Adrenal gland (tissue), 19 donors: ENCODE data around the gene MAP3K20. TPM values are rescaled to one million over a fixed set of nuclear protein-coding genes. Genes with fewer than 3 reads are reported as not detected.

Experiments used
- DNase-seq, 7 donors: peaks; one replicate each; pipeline ENCODE4 v3.0.0-alpha.2; 2019 to 2020
- H3K27ac ChIP-seq, 5 donors: fragments of 200-600 bp; sonication (generic) in 4 of 5; 1 replicate in 3 of 5; 2 replicates in 2 of 5; pipeline versions ENCODE4 v1.5.1 to v1.8.0; 2016 to 2020; ENCODE audit warnings: mild to moderate bottlenecking in 1 of 5
- H3K27me3 ChIP-seq: fragments of 200-600 bp; 2 replicates; pipeline ENCODE4 v1.8.0; 2021
- H3K36me3 ChIP-seq, 2 donors: fragments of 200-600 bp; replicated peaks in 1 of 2; 1 replicate in 1 of 2; 2 replicates in 1 of 2; pipeline versions ENCODE4 v1.5.1 to v1.8.0; 2018 to 2022
- H3K4me1 ChIP-seq, 2 donors: fragments of 200-600 bp; replicated peaks in 1 of 2; 1 replicate in 1 of 2; 2 replicates in 1 of 2; pipeline versions ENCODE4 v1.5.1 to v1.8.0; 2018 to 2021
- H3K4me3 ChIP-seq, 4 donors: fragments of 200-600 bp; sonication (generic) in 3 of 4; one replicate each; pipeline ENCODE4 v1.5.1; 2016 to 2018
- H3K9me3 ChIP-seq, 3 donors: fragments of 200-600 bp; sonication (generic) in 1 of 3; replicated peaks in 1 of 3; 1 replicate in 2 of 3; 2 replicates in 1 of 3; pipeline versions ENCODE4 v1.5.1 to v1.8.0; 2016 to 2021
- POLR2A ChIP-seq, 2 donors: fragments of 450-650 bp; IDR thresholded peaks; one replicate each; pipeline ENCODE4 v1.6.1; 2017; ENCODE audit warnings: antibody characterized with exemption in 2 of 2, mild to moderate bottlenecking in 2 of 2, moderate library complexity in 1 of 2
- WGBS, 4 donors: extraction: QIAGEN DNeasy Blood & Tissue Kit in 2 of 4; methylation state at CpG; one replicate each; pipeline versions ENCODE4 v1.1.5 to v1.1.7; 2013 to 2017; 5-methylcytosine and 5-hydroxymethylcytosine counted together
- intact Hi-C, 2 donors: fragments of 100-400 bp; cut with DNase I; formaldehyde crosslinking; loops; one replicate each; pipeline versions ENCODE4 v1.14.1 to v1.15.0; 2022 to 2023
- long read RNA-seq, 10 donors: library from polyadenylated mRNA in 3 of 10; unstranded in 2 of 10; stranded (forward) in 1 of 10; transcript quantifications; one replicate each; pipeline ENCODE4 v2.0.0 and lab custom pipeline, GENCODE V29; 2021 to 2026
- polyA plus RNA-seq, 3 donors: library from polyadenylated mRNA; stranded (reverse); fragments of 200-250 nt in 2 of 3; fragments of 350-450 nt in 1 of 3; fragmentation: Illumina TruSeq in 1 of 3; extraction: RNeasy Lipid Tissue Mini Kit (QIAGEN cat#74804) in 1 of 3; gene quantifications; one replicate each; pipeline ENCODE4 v1.2.3, GENCODE V29; 2013 to 2014
- total RNA-seq, 9 donors: library from RNA; depleted of rRNA in 4 of 9; stranded (reverse); fragments of >200 nt in 4 of 9; fragments of 120-200 nt in 1 of 9; fragmentation: NEBNext Ultra II Directional in 1 of 9; extraction: Animal tissue kit (Norgen Biotek cat#: 25700) in 1 of 9; gene quantifications; one replicate each; pipeline versions ENCODE4 v1.1.0 to v1.2.4, GENCODE V29; 2013 to 2023
- TF ChIP-seq, protein P1 (sequence below), 6 experiments: fragments of 450-650 bp in 4 of 6; fragments of 200-600 bp in 2 of 6; sonication (generic) in 1 of 6; IDR thresholded peaks; 1 replicate in 5 of 6; 2 replicates in 1 of 6; pipeline versions ENCODE4 v1.5.1 to v1.8.0; 2016 to 2021; ENCODE audit warnings: antibody characterized with exemption in 6 of 6, mild to moderate bottlenecking in 2 of 6, moderate library complexity in 1 of 6
- donor health status: healthy with polysubstance abuse.
- donor health status: Bipolar disorder and iron deficiency.
- donor health status: DM: yes; HTN: yes; CAD: no.
- donor health status: DM: no; HTN: no; CAD: no.
- donor health status: DM: no; HTN: no; CAD: no.
- donor health status: DM: yes; HTN: yes; CAD: no.

MAP3K20 gene
- 10 to 100 TPM; 10.9 to 54.2 (median 27.3) TPM for total RNA-seq
- polyA plus RNA-seq: 10 to 100 TPM in 1 of 3 donors, 1 to 10 TPM in 2; 8.1 to 26.8 (median 9.3) TPM
- long read RNA-seq, donor 1, full-length matches to known transcripts: 2 of 2 reads
- long read RNA-seq, donor 1, partial matches to known transcripts: 0 of 2 reads
- long read RNA-seq, donor 1, other reads (novel, unspliced or antisense): 0 of 2 reads
- long read RNA-seq, donor 2, full-length matches to known transcripts: 1 of 1 reads
- long read RNA-seq, donor 2, partial matches to known transcripts: 0 of 1 reads
- long read RNA-seq, donor 2, other reads (novel, unspliced or antisense): 0 of 1 reads
- long read RNA-seq, donor 3, full-length matches to known transcripts: 3 of 3 reads
- long read RNA-seq, donor 3, partial matches to known transcripts: 0 of 3 reads
- long read RNA-seq, donor 3, other reads (novel, unspliced or antisense): 0 of 3 reads
- long read RNA-seq, donor 4, full-length matches to known transcripts: 20 of 29 reads
- long read RNA-seq, donor 4, partial matches to known transcripts: 7 of 29 reads
- long read RNA-seq, donor 4, other reads (novel, unspliced or antisense): 2 of 29 reads
- long read RNA-seq, donor 5, full-length matches to known transcripts: 24 of 37 reads
- long read RNA-seq, donor 5, partial matches to known transcripts: 1 of 37 reads
- long read RNA-seq, donor 5, other reads (novel, unspliced or antisense): 12 of 37 reads
- long read RNA-seq, donor 6, full-length matches to known transcripts: 9 of 14 reads
- long read RNA-seq, donor 6, partial matches to known transcripts: 2 of 14 reads
- long read RNA-seq, donor 6, other reads (novel, unspliced or antisense): 3 of 14 reads
- long read RNA-seq, donor 7, full-length matches to known transcripts: 1 of 1 reads
- long read RNA-seq, donor 7, partial matches to known transcripts: 0 of 1 reads
- long read RNA-seq, donor 7, other reads (novel, unspliced or antisense): 0 of 1 reads
- long read RNA-seq, donor 8, full-length matches to known transcripts: 5 of 5 reads
- long read RNA-seq, donor 8, partial matches to known transcripts: 0 of 5 reads
- long read RNA-seq, donor 8, other reads (novel, unspliced or antisense): 0 of 5 reads
- long read RNA-seq, donor 9: 0 reads
- long read RNA-seq, donor 10, full-length matches to known transcripts: 2 of 2 reads
- long read RNA-seq, donor 10, partial matches to known transcripts: 0 of 2 reads
- long read RNA-seq, donor 10, other reads (novel, unspliced or antisense): 0 of 2 reads

DNA sequence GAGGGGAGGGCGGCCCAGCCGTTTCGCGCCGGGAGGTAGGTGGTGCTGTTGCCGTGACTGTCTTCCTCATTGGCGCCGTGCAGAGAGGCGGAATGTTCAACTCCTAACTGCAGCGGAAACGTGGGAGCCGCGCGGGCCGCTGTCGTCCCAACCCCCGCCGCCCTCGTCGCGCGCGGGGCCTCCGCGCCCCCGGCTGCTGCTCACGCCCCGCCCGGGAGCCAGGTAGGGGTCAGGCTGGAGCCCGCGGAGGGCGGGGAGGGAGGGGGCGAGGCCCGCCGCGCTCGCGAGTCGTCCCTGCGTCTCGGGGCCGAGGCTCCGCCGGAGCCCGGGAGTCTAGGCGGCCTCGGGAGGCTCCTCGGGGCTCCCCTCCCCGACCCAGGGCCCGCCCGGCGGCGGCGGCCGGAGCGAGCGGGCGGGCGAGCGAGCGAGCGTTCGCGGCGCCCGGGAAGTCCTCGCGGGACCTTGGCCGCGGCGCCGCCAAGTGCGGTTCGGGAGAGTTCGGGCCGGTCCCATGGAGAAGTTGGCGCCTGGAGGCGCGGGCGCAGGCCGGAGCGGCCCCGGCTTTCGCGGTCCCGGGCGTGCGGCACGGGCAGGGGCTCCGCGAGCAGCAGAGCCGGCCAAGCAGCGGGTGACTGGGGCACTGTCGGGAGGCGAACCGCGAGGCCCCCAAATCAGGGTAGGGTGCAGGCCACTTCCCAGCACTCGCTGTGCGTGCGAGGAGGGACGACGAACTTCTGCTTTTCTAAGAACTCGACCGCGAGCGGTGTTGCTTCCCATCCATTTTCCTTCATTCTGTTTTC lies at the start of gene MAP3K20:
Gene MAP3K20 (plus strand): TSS at position 66 of the 800 bp plus-strand sequence. CDS start 15,186 bp downstream, outside the sequence.
- peak in 1 of 2 donors; percentile 67 for TF ChIP-seq POLR2A (IDR thresholded peaks at IDR 0.05)
- TF ChIP-seq, protein P1, sequence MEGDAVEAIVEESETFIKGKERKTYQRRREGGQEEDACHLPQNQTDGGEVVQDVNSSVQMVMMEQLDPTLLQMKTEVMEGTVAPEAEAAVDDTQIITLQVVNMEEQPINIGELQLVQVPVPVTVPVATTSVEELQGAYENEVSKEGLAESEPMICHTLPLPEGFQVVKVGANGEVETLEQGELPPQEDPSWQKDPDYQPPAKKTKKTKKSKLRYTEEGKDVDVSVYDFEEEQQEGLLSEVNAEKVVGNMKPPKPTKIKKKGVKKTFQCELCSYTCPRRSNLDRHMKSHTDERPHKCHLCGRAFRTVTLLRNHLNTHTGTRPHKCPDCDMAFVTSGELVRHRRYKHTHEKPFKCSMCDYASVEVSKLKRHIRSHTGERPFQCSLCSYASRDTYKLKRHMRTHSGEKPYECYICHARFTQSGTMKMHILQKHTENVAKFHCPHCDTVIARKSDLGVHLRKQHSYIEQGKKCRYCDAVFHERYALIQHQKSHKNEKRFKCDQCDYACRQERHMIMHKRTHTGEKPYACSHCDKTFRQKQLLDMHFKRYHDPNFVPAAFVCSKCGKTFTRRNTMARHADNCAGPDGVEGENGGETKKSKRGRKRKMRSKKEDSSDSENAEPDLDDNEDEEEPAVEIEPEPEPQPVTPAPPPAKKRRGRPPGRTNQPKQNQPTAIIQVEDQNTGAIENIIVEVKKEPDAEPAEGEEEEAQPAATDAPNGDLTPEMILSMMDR (IDR thresholded peaks at IDR 0.05): peak in 3 of 6 experiments; percentile 39 to 46 (median 45)
- Histone ChIP-seq H3K9me3 (no peaks in the 10 kb centered on the region), H3K27ac (peak within 1 kb of the TSS; percentile 40 to 94 (median 91)), H3K4me3 (peak within 1 kb of the TSS in 3 of 4 donors; percentile 45 to 95 (median 52)), H3K4me1 (peaks cover 7 to 17% of the 10 kb centered on the region in 2 donors), H3K36me3 (no peaks in the 10 kb centered on the region), H3K27me3 (no peaks in the 10 kb centered on the region)
- peak; percentile 73 to 80 (median 75) for DNase-seq
- intact Hi-C loops: loop anchor here in 1 of 2 donors (10.0 kb wide), 1 partner anchor 129 kb away; no protein-coding TSS in a partner anchor
- 0 to 2% (median 1%) methylated on average over 23 to 106 of the region's 106 CpGs for WGBS, 4 donors

DNA sequence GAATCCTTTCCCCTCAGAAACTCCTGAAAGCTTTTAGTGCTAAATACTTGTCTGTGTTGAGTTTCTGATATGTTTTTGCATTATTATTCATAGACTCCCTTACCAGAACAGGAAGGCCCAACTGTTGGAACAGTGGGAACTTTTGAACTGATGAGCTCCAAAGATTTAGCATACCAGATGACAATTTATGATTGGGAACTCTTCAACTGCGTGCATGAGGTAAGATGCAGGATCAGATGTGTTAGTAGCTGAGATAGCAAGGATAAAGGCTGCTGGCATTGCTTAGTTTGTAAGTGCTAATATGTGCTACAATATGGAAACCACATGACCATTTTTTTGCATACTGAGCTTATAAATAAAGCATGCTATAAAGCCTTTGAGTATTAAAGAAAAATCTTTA lies 49.2 kb upstream of the MAP3K20 start:
- no peak for TF ChIP-seq POLR2A (IDR thresholded peaks at IDR 0.05)
- TF ChIP-seq, protein P1 (IDR thresholded peaks at IDR 0.05): no peak
- 69 to 86% (median 78%) methylated on average over 1 of the region's 1 CpG for WGBS, 4 donors
- Histone ChIP-seq H3K27ac (no peak overlapping the region), H3K4me3 (no peak overlapping the region), H3K36me3 (peaks cover 0 to 79% of the 10 kb centered on the region in 2 donors), H3K27me3 (no peaks in the 10 kb centered on the region), H3K9me3 (no peaks in the 10 kb centered on the region), H3K4me1 (peaks cover 0 to 5% of the 10 kb centered on the region in 2 donors)
- intact Hi-C loops: loop anchor here (2.0 to 10.0 kb wide), 3 partner anchors 184 to 222 kb away; no protein-coding TSS in a partner anchor
- no peak for DNase-seq

DNA sequence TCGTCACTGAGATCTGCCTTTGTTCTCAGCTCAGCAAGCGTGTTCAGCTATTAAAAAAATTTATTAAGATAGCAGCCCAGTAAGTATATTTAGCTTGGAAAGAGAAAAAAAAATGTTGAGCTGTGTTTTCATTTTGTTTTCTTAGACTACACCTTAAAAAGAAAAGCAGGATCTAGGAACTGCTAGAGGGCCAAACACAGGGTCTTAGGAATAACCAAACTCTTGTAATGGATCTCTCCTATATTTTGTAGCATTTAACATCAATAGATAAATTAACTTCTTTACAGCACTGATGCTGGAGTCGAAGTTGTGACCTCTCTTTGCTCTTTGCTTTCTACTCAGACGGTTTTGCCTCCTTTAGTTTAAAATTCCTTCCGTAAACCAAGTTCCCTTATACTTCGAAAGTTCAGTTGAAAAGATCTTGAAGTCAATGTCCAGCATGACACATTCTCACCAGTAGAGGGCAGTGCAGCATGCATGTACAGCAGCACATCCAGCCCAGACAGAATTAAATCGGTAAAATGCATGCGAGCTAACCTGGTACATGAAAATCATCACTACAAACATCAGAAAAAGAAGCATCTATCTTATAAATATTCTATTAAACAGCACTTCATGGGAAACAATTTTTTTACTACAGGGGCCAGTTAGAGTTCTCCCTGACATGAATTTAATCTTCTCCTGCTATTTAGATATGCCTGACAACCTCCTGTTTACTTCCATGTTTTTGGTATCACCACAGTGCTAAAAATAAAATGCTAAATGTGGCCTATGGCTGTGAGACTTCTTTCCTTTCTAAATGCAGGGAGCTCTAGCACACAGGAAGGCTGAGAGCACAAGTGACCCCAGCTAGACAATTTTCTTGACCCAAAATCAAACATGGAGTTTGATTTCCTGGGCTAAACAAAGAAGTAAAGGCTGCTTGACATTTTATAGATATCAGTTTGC lies 48.2 kb upstream of the MAP3K20 start:
- TF ChIP-seq, protein P1 (IDR thresholded peaks at IDR 0.05): peak; percentile 95 to 97 (median 95)
- no peak for TF ChIP-seq POLR2A (IDR thresholded peaks at IDR 0.05)
- Histone ChIP-seq H3K27ac (peak overlapping the region in 2 of 5 donors; percentile 22 to 42), H3K27me3 (no peaks in the 10 kb centered on the region), H3K36me3 (peaks cover 0 to 76% of the 10 kb centered on the region in 2 donors), H3K4me1 (peaks cover 0 to 5% of the 10 kb centered on the region in 2 donors), H3K9me3 (no peaks in the 10 kb centered on the region), H3K4me3 (no peak overlapping the region)
- DNase-seq: peak; percentile 80 to 97 (median 91)
- intact Hi-C loops: loop anchor here (2.0 to 10.0 kb wide), 3 partner anchors 183 to 223 kb away; no protein-coding TSS in a partner anchor
- 23 to 29% (median 24%) methylated on average over 8 of the region's 8 CpGs for WGBS, 4 donors
